Measurements from ENCODE around the gene RFTN1.

GRCh38 chr3:16288664-16289063 lies 224.8 kb downstream of the RFTN1 start:
- no peak for TF ChIP-seq POLR2AphosphoS5 (IDR thresholded peaks at IDR 0.05; ENCODE audit: low read depth, low read length)
- TF ChIP-seq POLR2A (IDR thresholded peaks at IDR 0.05; ENCODE audit: low read depth, low read length), result no peak
